Right lobe of liver (tissue), 6 donors: ENCODE data around the gene DSC1. TPM values are rescaled to one million over a fixed set of nuclear protein-coding genes. Genes with fewer than 3 reads are reported as not detected.

Experiments used
- ATAC-seq, 4 donors: fragments of 200-7000 bp; cut with Tn5 transposase; one replicate each; pipeline ENCODE4 v1.9.1; 2020; ENCODE audit warnings: mild to moderate bottlenecking in 4 of 4, moderate library complexity in 4 of 4
- DNase-seq, 3 donors: peaks; one replicate each; pipeline ENCODE4 v3.0.0-alpha.2; 2020
- H3K27ac ChIP-seq, 3 donors: fragments of 200-600 bp; one replicate each; pipeline ENCODE4 v1.8.0; 2022
- H3K27me3 ChIP-seq, 2 donors: fragments of 200-600 bp; one replicate each; pipeline ENCODE4 v1.8.0; 2022
- H3K36me3 ChIP-seq, 4 donors: fragments of 200-600 bp; sonication (generic) in 1 of 4; one replicate each; pipeline versions ENCODE4 v1.5.1 to v1.8.0; 2017 to 2022; ENCODE audit warnings: control low read depth in 1 of 4
- H3K4me1 ChIP-seq, 4 donors: fragments of 200-600 bp; sonication (generic) in 1 of 4; one replicate each; pipeline versions ENCODE4 v1.5.1 to v1.8.0; 2017 to 2022; ENCODE audit warnings: control low read depth in 1 of 4
- H3K4me3 ChIP-seq, 3 donors: fragments of 200-600 bp; one replicate each; pipeline ENCODE4 v1.8.0; 2022
- H3K9me3 ChIP-seq, 4 donors: fragments of 200-600 bp; sonication (generic) in 1 of 4; one replicate each; pipeline versions ENCODE4 v1.5.1 to v1.8.0; 2017 to 2022; ENCODE audit warnings: control low read depth in 1 of 4
- POLR2A ChIP-seq: fragments of 450-650 bp; IDR thresholded peaks from one replicate; pipeline ENCODE4 v1.6.1; 2017; ENCODE audit warnings: antibody characterized with exemption, mild to moderate bottlenecking
- WGBS: methylation state at CpG from one replicate; pipeline ENCODE4 v1.1.6; 2018; ENCODE audit warnings: low coverage, low lambda C conversion rate; ENCODE audit not compliant: insufficient coverage; ENCODE audit errors: missing lambda C conversion rate; 5-methylcytosine and 5-hydroxymethylcytosine counted together
- intact Hi-C, 2 donors: fragments of 100-400 bp; cut with DNase I; formaldehyde crosslinking; loops; one replicate each; pipeline versions ENCODE4 v1.11.2 to v1.14.1; 2022
- total RNA-seq, 6 experiments: library from RNA; depleted of rRNA in 2 of 6; stranded (reverse); fragments of >200 nt in 2 of 6; fragmentation: NEBNext Ultra II Directional in 3 of 6; extraction: Animal tissue kit (Norgen Biotek cat#: 25700) in 3 of 6; gene quantifications; one replicate each; pipeline versions ENCODE4 v1.1.0 to v1.2.4, GENCODE V29; 2016 to 2023
- TF ChIP-seq, protein P1 (sequence below), 4 donors: fragments of 200-600 bp in 3 of 4; fragments of 450-650 bp in 1 of 4; IDR thresholded peaks; one replicate each; pipeline versions ENCODE4 v1.5.1 to v1.8.0; 2016 to 2022; ENCODE audit warnings: antibody characterized with exemption in 4 of 4, mild to moderate bottlenecking in 2 of 4
- donor health status: DM: no; HTN: yes; CAD: no.
- donor health status: DM: no; HTN: no; CAD: no.
- donor health status: DM: no; HTN: no; CAD: no.
- donor health status: DM: no; HTN: yes; CAD: no.
- donor health status: DM: no; HTN: yes; CAD: no.

The DSC1 gene
- total RNA-seq, 6 experiments from 2014 or later = not detected

DNA sequence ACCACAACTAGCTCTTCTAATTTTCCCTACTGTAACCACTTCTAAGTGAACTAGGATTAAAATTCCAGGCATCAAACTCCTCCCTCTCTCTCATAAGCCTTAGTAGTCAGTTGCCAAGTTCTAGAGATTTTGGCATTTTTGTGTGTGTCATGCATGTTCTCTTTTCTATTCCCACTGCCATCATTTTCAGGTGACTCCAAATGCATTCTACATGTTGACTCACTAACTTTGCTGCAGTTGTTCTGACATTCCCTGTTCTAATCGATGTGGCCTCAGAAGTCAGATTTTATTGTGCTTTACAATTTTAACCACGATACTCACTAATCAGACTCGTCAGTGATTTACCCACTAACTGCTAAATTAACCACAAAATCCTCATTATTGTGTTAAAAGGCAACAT is 13.3 kb downstream of the DSC1 start:
- 58% methylated on average over 3 of the region's 3 CpGs for WGBS
- TF ChIP-seq, protein P1, sequence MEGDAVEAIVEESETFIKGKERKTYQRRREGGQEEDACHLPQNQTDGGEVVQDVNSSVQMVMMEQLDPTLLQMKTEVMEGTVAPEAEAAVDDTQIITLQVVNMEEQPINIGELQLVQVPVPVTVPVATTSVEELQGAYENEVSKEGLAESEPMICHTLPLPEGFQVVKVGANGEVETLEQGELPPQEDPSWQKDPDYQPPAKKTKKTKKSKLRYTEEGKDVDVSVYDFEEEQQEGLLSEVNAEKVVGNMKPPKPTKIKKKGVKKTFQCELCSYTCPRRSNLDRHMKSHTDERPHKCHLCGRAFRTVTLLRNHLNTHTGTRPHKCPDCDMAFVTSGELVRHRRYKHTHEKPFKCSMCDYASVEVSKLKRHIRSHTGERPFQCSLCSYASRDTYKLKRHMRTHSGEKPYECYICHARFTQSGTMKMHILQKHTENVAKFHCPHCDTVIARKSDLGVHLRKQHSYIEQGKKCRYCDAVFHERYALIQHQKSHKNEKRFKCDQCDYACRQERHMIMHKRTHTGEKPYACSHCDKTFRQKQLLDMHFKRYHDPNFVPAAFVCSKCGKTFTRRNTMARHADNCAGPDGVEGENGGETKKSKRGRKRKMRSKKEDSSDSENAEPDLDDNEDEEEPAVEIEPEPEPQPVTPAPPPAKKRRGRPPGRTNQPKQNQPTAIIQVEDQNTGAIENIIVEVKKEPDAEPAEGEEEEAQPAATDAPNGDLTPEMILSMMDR (IDR thresholded peaks at IDR 0.05) = no peak
- no peak for TF ChIP-seq POLR2A
- H3K4me1 ChIP-seq = no peaks in the 10 kb centered on the region
- intact Hi-C loops = no loop called here
- no peak overlapping the region for H3K27ac ChIP-seq
- H3K27me3 ChIP-seq = no peaks in the 10 kb centered on the region
- no peaks in the 10 kb centered on the region for H3K9me3 ChIP-seq
- H3K4me3 ChIP-seq = no peak overlapping the region
- DNase-seq (no peak), ATAC-seq (no peak)
- no peaks in the 10 kb centered on the region for H3K36me3 ChIP-seq

DNA sequence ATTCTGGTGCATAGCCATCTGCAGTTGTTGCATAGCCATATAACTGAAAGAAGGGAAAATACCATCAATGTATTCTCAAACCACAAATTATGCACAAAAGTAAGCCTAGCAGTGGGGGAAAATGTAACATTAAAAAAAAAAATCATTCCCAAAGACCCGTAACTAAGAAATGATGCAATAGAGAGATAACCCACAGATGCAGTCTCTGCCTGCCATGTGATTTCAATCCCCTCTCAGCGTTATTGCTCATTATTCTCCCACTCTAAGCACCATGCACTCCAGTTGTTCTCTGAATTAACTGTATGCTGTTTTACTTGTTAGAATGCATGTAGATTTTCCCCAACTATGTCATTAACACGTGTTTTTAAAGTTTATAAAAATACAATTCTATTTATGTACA is 14.1 kb downstream of the DSC1 start:
- ATAC-seq = no peak
- DNase-seq = no peak
- WGBS = 42% methylated on average over 3 of the region's 3 CpGs

DNA sequence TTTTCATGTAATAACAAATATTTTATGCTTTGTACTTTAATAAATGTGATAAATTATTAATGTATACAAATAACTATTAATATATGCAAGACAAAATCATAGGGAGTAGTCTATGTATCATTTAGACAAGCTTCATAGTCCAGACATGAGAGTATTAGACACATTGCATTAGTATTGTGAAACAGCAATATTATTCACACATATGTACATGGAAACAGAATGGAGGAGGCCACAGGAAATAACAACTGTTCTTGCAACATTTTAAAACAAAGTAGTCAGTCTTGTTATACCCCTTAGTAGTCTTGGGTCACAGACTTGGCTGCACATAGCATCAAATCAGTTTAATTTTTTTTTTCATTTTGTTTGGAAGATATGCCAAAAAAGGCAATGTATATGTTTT is 15.8 kb downstream of the DSC1 start:
- no peak for TF ChIP-seq POLR2A
- no peak for ATAC-seq
- intact Hi-C loops = no loop called here
- Histone ChIP-seq H3K27ac (no peak overlapping the region), H3K4me1 (no peaks in the 10 kb centered on the region), H3K36me3 (no peaks in the 10 kb centered on the region), H3K9me3 (no peaks in the 10 kb centered on the region), H3K27me3 (no peaks in the 10 kb centered on the region), H3K4me3 (no peak overlapping the region)
- no peak for DNase-seq

More for the DNA sequence above, 14.1 kb downstream of the DSC1 start:
- H3K9me3 ChIP-seq = no peaks in the 10 kb centered on the region
- TF ChIP-seq POLR2A = no peak
- TF ChIP-seq, protein P1 (IDR thresholded peaks at IDR 0.05) = no peak
- no peak overlapping the region for H3K27ac ChIP-seq
- H3K4me3 ChIP-seq = no peak overlapping the region
- no peaks in the 10 kb centered on the region for H3K4me1 ChIP-seq
- intact Hi-C loops = no loop called here
- H3K27me3 ChIP-seq = no peaks in the 10 kb centered on the region
- no peaks in the 10 kb centered on the region for H3K36me3 ChIP-seq

DNA sequence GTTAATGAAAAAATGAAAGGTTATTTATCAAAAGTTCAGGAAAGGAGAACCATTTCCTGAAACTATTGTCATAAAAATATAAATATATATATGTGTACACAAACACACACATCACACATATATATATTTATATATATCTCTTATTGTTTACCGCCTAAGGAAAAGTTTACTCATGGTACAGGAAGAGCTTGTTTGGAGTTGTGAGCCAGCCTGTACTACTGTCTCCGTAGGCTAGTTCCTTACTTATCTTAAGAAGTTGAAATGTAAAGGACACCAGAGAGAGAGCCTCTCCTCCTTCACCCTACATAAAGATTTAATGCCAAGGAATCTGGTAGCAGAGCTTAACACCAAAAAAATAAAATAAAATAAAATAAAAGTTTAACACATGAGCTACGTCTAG is 19.6 kb downstream of the DSC1 start:
- DNase-seq (no peak), ATAC-seq (no peak)
- Histone ChIP-seq H3K27ac (no peak overlapping the region), H3K9me3 (no peaks in the 10 kb centered on the region), H3K4me1 (no peaks in the 10 kb centered on the region), H3K27me3 (no peaks in the 10 kb centered on the region), H3K4me3 (no peak overlapping the region), H3K36me3 (no peaks in the 10 kb centered on the region)
- intact Hi-C loops = no loop called here
- WGBS = 83% methylated on average over 3 of the region's 3 CpGs
- TF ChIP-seq POLR2A = no peak
- TF ChIP-seq, protein P1 (IDR thresholded peaks at IDR 0.05) = no peak

DNA sequence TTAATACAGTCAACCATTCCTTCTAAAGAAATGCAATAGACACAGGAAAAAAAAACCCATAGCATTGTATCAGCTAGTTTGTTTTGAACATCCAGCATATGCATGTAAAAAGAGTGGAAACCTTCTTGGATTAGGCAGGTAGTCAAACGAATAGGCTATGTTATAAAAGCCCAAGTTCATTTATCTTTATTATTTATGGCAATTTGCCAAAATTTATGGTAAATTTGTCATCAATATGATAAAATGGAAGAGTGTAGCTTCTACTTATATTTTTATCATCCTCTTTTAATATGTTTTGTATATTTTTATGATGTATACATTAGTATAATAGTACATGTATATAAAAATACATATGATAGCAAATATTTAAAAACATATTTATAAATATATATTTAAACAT is 23.9 kb downstream of the DSC1 start:
- Histone ChIP-seq H3K27me3 (no peaks in the 10 kb centered on the region), H3K4me3 (no peak overlapping the region), H3K27ac (no peak overlapping the region), H3K9me3 (no peaks in the 10 kb centered on the region), H3K4me1 (no peaks in the 10 kb centered on the region), H3K36me3 (no peaks in the 10 kb centered on the region)
- no peak for DNase-seq
- TF ChIP-seq POLR2A = no peak
- TF ChIP-seq, protein P1 (IDR thresholded peaks at IDR 0.05) = no peak
- intact Hi-C loops = no loop called here
- no peak for ATAC-seq
- WGBS = 65% methylated on average over 1 of the region's 1 CpG
